Panc1 (cell line): ENCODE data around the gene AHNAK. TPM values are rescaled to one million over a fixed set of nuclear protein-coding genes. Genes with fewer than 3 reads are reported as not detected.
"Not testable (repeated sequence)": the region's sequence is repeated elsewhere in the genome, so short reads cannot be mapped to it uniquely, and the experiment has no call there.

Experiments
- ATAC-seq: fragments of 200-7000 bp; cut with Tn5 transposase; 2 replicates; pipeline ENCODE4 v1.9.1; 2020; ENCODE audit warnings: mild to moderate bottlenecking, moderate library complexity
- BruUV-seq: library from RNA; stranded (reverse); fragments of 400-500 nt; replicated peaks from 2 replicates; lab custom pipeline; 2021; lab: Mats Ljungman, UMichigan
- CTCF ChIA-PET: fragments of 300-600 bp; sonication (Branson Sonifier 250); formaldehyde crosslinking; loops from one replicate; lab custom pipeline; 2022; ENCODE audit warnings: antibody characterized with exemption; lab: Charles Lee
- POLR2A ChIA-PET: fragments of 300-600 bp; sonication (Branson Sonifier 250); formaldehyde crosslinking; loops from one replicate; lab custom pipeline; 2022; ENCODE audit warnings: antibody characterized with exemption; lab: Charles Lee
- DNase-seq: peaks from one replicate; pipeline ENCODE4 v3.0.0-alpha.2; 2010; ENCODE audit warnings: low read depth, low spot score
- H3K27ac ChIP-seq: 2 replicates; pipeline ENCODE4 v1.5.1; 2011; ENCODE audit warnings: mild to moderate bottlenecking, low read length, inconsistent platforms
- H3K27me3 ChIP-seq: fragments of 200-500 bp; sonication (Bioruptor generic); 2 replicates; pipeline ENCODE4 v1.6.0; 2014; ENCODE audit warnings: low read length, inconsistent platforms; ENCODE audit not compliant: control insufficient read depth, insufficient read depth
- H3K36me3 ChIP-seq: fragments of 200-500 bp; sonication (Bioruptor generic); 2 replicates; pipeline ENCODE4 v1.5.1; 2014; ENCODE audit warnings: inconsistent platforms, mild to moderate bottlenecking, low read length, moderate library complexity; ENCODE audit not compliant: control insufficient read depth, insufficient read depth
- H3K4me1 ChIP-seq: 2 replicates; pipeline ENCODE4 v1.5.1; 2011; ENCODE audit warnings: inconsistent platforms, mild to moderate bottlenecking, low read length, moderate library complexity; ENCODE audit not compliant: control insufficient read depth, insufficient read depth
- H3K4me3 ChIP-seq, 2 experiments: 2 replicates each; pipeline ENCODE4 v1.5.1; 2011 to 2012; ENCODE audit warnings: low read depth in 2 of 2, low read length in 2 of 2, mild to moderate bottlenecking in 2 of 2, inconsistent platforms in 1 of 2, moderate library complexity in 1 of 2
- H3K9me3 ChIP-seq: fragments of 200-500 bp; sonication (Bioruptor generic); 2 replicates; pipeline ENCODE4 v1.5.1; 2014; ENCODE audit warnings: low read depth, mild to moderate bottlenecking, inconsistent platforms, low read length, moderate library complexity; ENCODE audit not compliant: control insufficient read depth, insufficient read depth
- POLR2AphosphoS5 ChIP-seq: IDR thresholded peaks from 2 replicates; pipeline ENCODE4 v1.6.1; 2012; ENCODE audit warnings: mild to moderate bottlenecking, low read depth, low read length, moderate library complexity
- SIN3A ChIP-seq: IDR thresholded peaks from 2 replicates; pipeline ENCODE4 v1.6.1; 2012; ENCODE audit warnings: low read depth, mild to moderate bottlenecking, low read length, moderate library complexity, borderline replicate concordance; ENCODE audit not compliant: insufficient read depth
- TCF7L2 ChIP-seq: IDR thresholded peaks from 2 replicates; pipeline ENCODE4 v1.6.1; 2011; ENCODE audit warnings: mild to moderate bottlenecking, low read depth, low read length, inconsistent platforms
- in situ Hi-C: cut with HindIII; loops from 2 replicates; pipeline ENCODE4 v1.10.0; 2016; ENCODE audit warnings: low sequenced_read_pairs, low pct_unique_long_range_greater_than_20kb
- intact Hi-C: fragments of 100-400 bp; cut with micrococcal nuclease; formaldehyde crosslinking; loops from one replicate; pipeline ENCODE4 v1.10.0; 2022; ENCODE audit not compliant: unreplicated experiment
- total RNA-seq: library from RNA; stranded (reverse); gene quantifications from one replicate; pipeline ENCODE4 v1.2.1, GENCODE V29; 2021; ENCODE audit not compliant: unreplicated experiment
- TF ChIP-seq, protein P1 (sequence below), 2 experiments: IDR thresholded peaks; 2 replicates each; pipeline ENCODE4 v1.6.1; 2011 to 2012; ENCODE audit warnings: low read depth in 2 of 2, control low read depth in 1 of 2, low read length in 1 of 2, mild to moderate bottlenecking in 1 of 2, moderate library complexity in 1 of 2; ENCODE audit not compliant: insufficient read depth in 1 of 2
- TF ChIP-seq, protein P2 (sequence below): fragments of 450-650 bp; IDR thresholded peaks from 2 replicates; pipeline ENCODE4 v1.5.1; 2017; ENCODE audit warnings: mild to moderate bottlenecking

Gene AHNAK
- total RNA-seq, 1 experiment from 2014 or later, result 844 TPM

DNA sequence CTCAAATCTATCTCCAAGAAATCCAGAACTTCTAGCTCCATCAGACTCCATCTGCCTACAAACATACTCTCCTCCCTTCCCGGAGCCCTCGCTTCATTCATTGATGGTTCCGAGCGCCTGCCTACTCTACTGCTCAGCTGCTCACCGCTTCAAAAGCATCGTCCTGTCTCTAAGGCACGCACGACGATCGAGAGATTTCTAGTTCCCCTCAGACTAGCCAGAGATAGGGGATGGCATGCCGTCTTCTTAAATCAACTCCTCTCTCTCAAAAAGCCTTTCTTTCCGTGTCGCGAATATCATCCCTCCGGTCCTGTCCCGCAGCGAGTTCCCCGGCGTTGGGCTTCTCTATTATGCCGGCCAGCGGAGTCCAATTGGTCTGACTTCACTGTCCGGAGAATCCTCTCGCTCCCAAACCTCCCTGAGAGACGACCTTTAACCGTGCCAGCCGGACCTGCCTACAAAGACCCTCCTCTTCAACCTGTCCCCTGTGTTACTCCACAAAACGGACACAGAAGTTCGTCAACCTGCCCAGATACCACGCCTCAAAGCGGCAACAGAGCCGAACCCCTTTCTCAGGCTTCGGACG lies 26.5 kb upstream of the AHNAK start:
- Histone ChIP-seq H3K27me3 (no peaks in the 10 kb centered on the region), H3K4me1 (peaks cover 42% of the 10 kb centered on the region), H3K4me3 (peak overlapping the region; percentile 98 to 100), H3K9me3 (no peaks in the 10 kb centered on the region), H3K27ac (peak overlapping the region; percentile 99), H3K36me3 (peaks cover 32% of the 10 kb centered on the region)
- ATAC-seq, result no peak
- intact Hi-C loops (no loop called here), in situ Hi-C loops (no loop called here)
- ChIA-PET CTCF (interaction anchor here (1.0 kb wide), 3 partner anchors 12 to 148 kb away, joined by 4 to 7 read pairs (median 4); partner anchors contain the start of gene TUT1), POLR2A (interaction anchor here (1.0 kb wide), 3 partner anchors 18 to 26 kb away, joined by 3 to 9 read pairs (median 7); partner anchors contain the start of gene AHNAK)
- TF ChIP-seq, protein P1, sequence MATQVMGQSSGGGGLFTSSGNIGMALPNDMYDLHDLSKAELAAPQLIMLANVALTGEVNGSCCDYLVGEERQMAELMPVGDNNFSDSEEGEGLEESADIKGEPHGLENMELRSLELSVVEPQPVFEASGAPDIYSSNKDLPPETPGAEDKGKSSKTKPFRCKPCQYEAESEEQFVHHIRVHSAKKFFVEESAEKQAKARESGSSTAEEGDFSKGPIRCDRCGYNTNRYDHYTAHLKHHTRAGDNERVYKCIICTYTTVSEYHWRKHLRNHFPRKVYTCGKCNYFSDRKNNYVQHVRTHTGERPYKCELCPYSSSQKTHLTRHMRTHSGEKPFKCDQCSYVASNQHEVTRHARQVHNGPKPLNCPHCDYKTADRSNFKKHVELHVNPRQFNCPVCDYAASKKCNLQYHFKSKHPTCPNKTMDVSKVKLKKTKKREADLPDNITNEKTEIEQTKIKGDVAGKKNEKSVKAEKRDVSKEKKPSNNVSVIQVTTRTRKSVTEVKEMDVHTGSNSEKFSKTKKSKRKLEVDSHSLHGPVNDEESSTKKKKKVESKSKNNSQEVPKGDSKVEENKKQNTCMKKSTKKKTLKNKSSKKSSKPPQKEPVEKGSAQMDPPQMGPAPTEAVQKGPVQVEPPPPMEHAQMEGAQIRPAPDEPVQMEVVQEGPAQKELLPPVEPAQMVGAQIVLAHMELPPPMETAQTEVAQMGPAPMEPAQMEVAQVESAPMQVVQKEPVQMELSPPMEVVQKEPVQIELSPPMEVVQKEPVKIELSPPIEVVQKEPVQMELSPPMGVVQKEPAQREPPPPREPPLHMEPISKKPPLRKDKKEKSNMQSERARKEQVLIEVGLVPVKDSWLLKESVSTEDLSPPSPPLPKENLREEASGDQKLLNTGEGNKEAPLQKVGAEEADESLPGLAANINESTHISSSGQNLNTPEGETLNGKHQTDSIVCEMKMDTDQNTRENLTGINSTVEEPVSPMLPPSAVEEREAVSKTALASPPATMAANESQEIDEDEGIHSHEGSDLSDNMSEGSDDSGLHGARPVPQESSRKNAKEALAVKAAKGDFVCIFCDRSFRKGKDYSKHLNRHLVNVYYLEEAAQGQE (IDR thresholded peaks at IDR 0.05; ENCODE audit: insufficient read depth in 1 of 2, low read depth in 2 of 2, low read length in 1 of 2), result no peak
- TSS peak; percentile 92 for BruUV-seq
- DNase-seq, result no peak

DNA sequence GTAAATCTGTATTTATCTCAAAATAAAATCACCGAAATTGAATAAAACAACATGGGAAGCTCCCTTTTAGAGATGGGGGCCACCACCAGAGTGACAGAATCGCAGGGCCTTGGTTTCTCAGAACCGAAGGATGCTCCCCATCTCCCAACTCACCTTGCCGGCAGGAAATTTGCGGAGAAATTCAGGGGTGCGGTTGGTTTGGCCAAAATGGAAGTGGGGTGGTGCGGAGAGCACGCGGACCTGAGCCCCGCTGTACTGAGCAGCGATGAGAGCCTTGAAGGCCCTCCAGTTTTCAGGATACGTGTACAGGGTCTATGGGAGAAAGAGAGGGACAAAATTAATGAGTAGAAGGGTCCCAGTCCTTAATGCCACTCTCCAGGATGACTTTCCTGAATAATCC lies 25.8 kb upstream of the AHNAK start:
- POLR2A ChIA-PET, result no interaction called here
- H3K27ac ChIP-seq, result peak overlapping the region; percentile 99

GRCh38 chr11:62571493-62571892 lies 24.9 kb upstream of the AHNAK start:
- not testable (repeated sequence) for BruUV-seq

More for the DNA sequence above, 25.8 kb upstream of the AHNAK start:
- H3K36me3 ChIP-seq, result peaks cover 32% of the 10 kb centered on the region
- BruUV-seq, result no TSS peak
- H3K27me3 ChIP-seq, result no peaks in the 10 kb centered on the region
- TF ChIP-seq POLR2AphosphoS5, result no peak
- no peak for TF ChIP-seq SIN3A
- TF ChIP-seq, protein P1 (IDR thresholded peaks at IDR 0.05; ENCODE audit: insufficient read depth in 1 of 2, low read depth in 2 of 2, low read length in 1 of 2), result no peak
- TF ChIP-seq TCF7L2, result no peak
- TF ChIP-seq, protein P2, sequence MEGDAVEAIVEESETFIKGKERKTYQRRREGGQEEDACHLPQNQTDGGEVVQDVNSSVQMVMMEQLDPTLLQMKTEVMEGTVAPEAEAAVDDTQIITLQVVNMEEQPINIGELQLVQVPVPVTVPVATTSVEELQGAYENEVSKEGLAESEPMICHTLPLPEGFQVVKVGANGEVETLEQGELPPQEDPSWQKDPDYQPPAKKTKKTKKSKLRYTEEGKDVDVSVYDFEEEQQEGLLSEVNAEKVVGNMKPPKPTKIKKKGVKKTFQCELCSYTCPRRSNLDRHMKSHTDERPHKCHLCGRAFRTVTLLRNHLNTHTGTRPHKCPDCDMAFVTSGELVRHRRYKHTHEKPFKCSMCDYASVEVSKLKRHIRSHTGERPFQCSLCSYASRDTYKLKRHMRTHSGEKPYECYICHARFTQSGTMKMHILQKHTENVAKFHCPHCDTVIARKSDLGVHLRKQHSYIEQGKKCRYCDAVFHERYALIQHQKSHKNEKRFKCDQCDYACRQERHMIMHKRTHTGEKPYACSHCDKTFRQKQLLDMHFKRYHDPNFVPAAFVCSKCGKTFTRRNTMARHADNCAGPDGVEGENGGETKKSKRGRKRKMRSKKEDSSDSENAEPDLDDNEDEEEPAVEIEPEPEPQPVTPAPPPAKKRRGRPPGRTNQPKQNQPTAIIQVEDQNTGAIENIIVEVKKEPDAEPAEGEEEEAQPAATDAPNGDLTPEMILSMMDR, result no peak
- no peaks in the 10 kb centered on the region for H3K9me3 ChIP-seq
- ATAC-seq (no peak), DNase-seq (no peak)
- H3K4me1 ChIP-seq, result peaks cover 42% of the 10 kb centered on the region
- intact Hi-C loops, result no loop called here
- in situ Hi-C loops, result no loop called here
- peak overlapping the region; percentile 98 to 100 for H3K4me3 ChIP-seq
- CTCF ChIA-PET, result no interaction called here

GRCh38 chr11:62570903-62571302 lies 24.3 kb upstream of the AHNAK start:
- H3K4me3 ChIP-seq, DNase-seq, CTCF ChIA-PET, H3K27me3 ChIP-seq, H3K9me3 ChIP-seq, intact Hi-C loops, ATAC-seq, BruUV-seq, in situ Hi-C loops: not testable (repeated sequence)
- Histone ChIP-seq H3K4me1 (peaks cover 42% of the 10 kb centered on the region), H3K36me3 (peaks cover 42% of the 10 kb centered on the region), H3K27ac (peak overlapping the region; percentile 99; the same call in 1 of the 2 replicates)
- POLR2A ChIA-PET, result interaction anchor here (0.6 to 1.1 kb wide), 2 partner anchors 12 to 18 kb away, joined by 4 read pairs; no protein-coding TSS in a partner anchor

More at GRCh38 chr11:62571493-62571892, 24.9 kb upstream of the AHNAK start:
- ATAC-seq, H3K27me3 ChIP-seq, H3K9me3 ChIP-seq, DNase-seq, POLR2A ChIA-PET, in situ Hi-C loops, CTCF ChIA-PET, intact Hi-C loops: not testable (repeated sequence)
- Histone ChIP-seq H3K36me3 (peaks cover 36% of the 10 kb centered on the region), H3K27ac (peak overlapping the region; percentile 99), H3K4me3 (peak overlapping the region in 1 of 2 experiments; percentile 100; a peak in 1 of 4 replicates), H3K4me1 (peaks cover 42% of the 10 kb centered on the region)
